GM19468 (cell line): Measurements from ENCODE around the gene POLR2C.
"Not testable (repeated sequence)": the region's sequence is repeated elsewhere in the genome, so short reads cannot be mapped to it uniquely, and the experiment has no call there.

Experiments used
- ATAC-seq: cut with Tn5 transposase; IDR thresholded peaks from one replicate; pipeline ENCODE4 v1.9.1; 2021; ENCODE audit warnings: mild to moderate bottlenecking, moderate library complexity, moderate number of reproducible peaks; ENCODE audit not compliant: unreplicated experiment; ENCODE audit errors: extremely low read depth

POLR2C gene

GRCh38 chr16:57478396-57479204, 16.1 kb downstream of the POLR2C start:
- no peak for ATAC-seq

- no peak for ATAC-seq
These were observed 16.9 kb downstream of the POLR2C start for GRCh38 chr16:57479205-57479975.

- no peak for ATAC-seq
These were observed 17.7 kb downstream of the POLR2C start for GRCh38 chr16:57479976-57480753.

GRCh38 chr16:57480754-57481230, 18.3 kb downstream of the POLR2C start:
- ATAC-seq = no peak

GRCh38 chr16:57481421-57481820, 18.9 kb downstream of the POLR2C start:
- no peak for ATAC-seq

- no peak for ATAC-seq
These were observed 20.5 kb downstream of the POLR2C start for GRCh38 chr16:57482845-57483545.

GRCh38 chr16:57483725-57484514, 21.4 kb downstream of the POLR2C start:
- no peak for ATAC-seq

GRCh38 chr16:57484515-57485005, 22.1 kb downstream of the POLR2C start:
- no peak for ATAC-seq

- ATAC-seq = no peak
These were observed 22.8 kb downstream of the POLR2C start for GRCh38 chr16:57485091-57485915.

GRCh38 chr16:57485916-57486857, 23.7 kb downstream of the POLR2C start, which contains the start of gene DOK4:
DOK4 (minus strand) TSS chr16:57486493; CDS start chr16:57479507, 6,986 bp downstream.
- ATAC-seq = peak; percentile 49

- ATAC-seq = no peak
These were observed 24.7 kb downstream of the POLR2C start for GRCh38 chr16:57486858-57487834.

- ATAC-seq = no peak
These were observed 26.8 kb downstream of the POLR2C start for GRCh38 chr16:57489229-57489628.

GRCh38 chr16:57493767-57494166, 31.3 kb downstream of the POLR2C start:
- ATAC-seq = no peak

- ATAC-seq = no peak
These were observed 34.6 kb downstream of the POLR2C start for GRCh38 chr16:57497121-57497520.

GRCh38 chr16:57498031-57498430, 35.6 kb downstream of the POLR2C start:
- ATAC-seq = no peak

GRCh38 chr16:57499941-57500340, 37.5 kb downstream of the POLR2C start:
- ATAC-seq = not testable (repeated sequence)
